Naive thymus-derived CD8-positive, alpha-beta T cell (primary cell): ENCODE results near the gene CTNNA1. TPM values are rescaled to one million over a fixed set of nuclear protein-coding genes. Genes with fewer than 3 reads are reported as not detected.
A peak's percentile ranks its signal among the peaks of the same experiment; 100 is the strongest.

ENCODE experiments used
- ATAC-seq, 2 donors: fragments of 150-1000 bp; cut with Tn5 transposase in 1 of 2; sonication (Bioruptor Pico), chemical (Tn5 transposase) in 1 of 2; 1 replicate in 1 of 2; 2 replicates in 1 of 2; pipeline ENCODE4 v1.10.0; 2021; ENCODE audit warnings: mild to moderate bottlenecking in 2 of 2, moderate library complexity in 2 of 2
- POLR2A ChIA-PET: fragments of 350-600 bp; sonication (Branson Sonifier 250); formaldehyde crosslinking; loops from one replicate; lab custom pipeline; 2021; ENCODE audit warnings: antibody characterized with exemption; lab: Charles Lee
- DNase-seq, 10 donors: peaks; one replicate each; pipeline versions ENCODE4 v3.0.0 to v3.0.0-alpha.2; 2020 to 2022
- H3K27ac Mint-ChIP-seq, 10 donors: one replicate each; pipeline ENCODE4 v1.8.0; 2020 to 2022; ENCODE audit warnings: mild to moderate bottlenecking in 10 of 10, mixed read lengths in 10 of 10, moderate library complexity in 4 of 10, inconsistent platforms in 1 of 10
- H3K27me3 Mint-ChIP-seq, 5 donors: one replicate each; pipeline ENCODE4 v1.8.0; 2021 to 2022; ENCODE audit warnings: mixed read lengths in 5 of 5
- H3K36me3 Mint-ChIP-seq, 3 donors: one replicate each; pipeline ENCODE4 v1.8.0; 2020 to 2022; ENCODE audit warnings: mixed read lengths in 3 of 3, mild to moderate bottlenecking in 2 of 3, inconsistent platforms in 1 of 3
- H3K4me1 Mint-ChIP-seq, 4 donors: one replicate each; pipeline ENCODE4 v1.8.0; 2021 to 2022; ENCODE audit warnings: mixed read lengths in 4 of 4
- H3K4me3 Mint-ChIP-seq, 10 donors: one replicate each; pipeline ENCODE4 v1.8.0; 2020 to 2022; ENCODE audit warnings: mild to moderate bottlenecking in 10 of 10, mixed read lengths in 10 of 10, moderate library complexity in 6 of 10, inconsistent platforms in 1 of 10
- H3K9me3 Mint-ChIP-seq, 9 donors: one replicate each; pipeline ENCODE4 v1.8.0; 2020 to 2022; ENCODE audit warnings: mixed read lengths in 9 of 9, mild to moderate bottlenecking in 3 of 9, inconsistent platforms in 1 of 9, moderate library complexity in 1 of 9
- polyA plus RNA-seq, 3 donors: library from polyadenylated mRNA; unstranded; fragments of 300-500 nt; fragmentation: Illumina TruSeq; gene quantifications; one replicate each; pipeline ENCODE4 v1.2.3, GENCODE V29; 2021
- total RNA-seq, 8 experiments: library from RNA in 2 of 8; stranded (reverse) in 2 of 8; gene quantifications; one replicate each; pipeline ENCODE4 v1.2.3 and lab custom pipeline; 2021 to 2026

Gene CTNNA1
- total and polyA plus RNA-seq, 5 experiments from 2014 or later: 0.34 to 5.7 (median 4.0) TPM; not detected in 1

DNA sequence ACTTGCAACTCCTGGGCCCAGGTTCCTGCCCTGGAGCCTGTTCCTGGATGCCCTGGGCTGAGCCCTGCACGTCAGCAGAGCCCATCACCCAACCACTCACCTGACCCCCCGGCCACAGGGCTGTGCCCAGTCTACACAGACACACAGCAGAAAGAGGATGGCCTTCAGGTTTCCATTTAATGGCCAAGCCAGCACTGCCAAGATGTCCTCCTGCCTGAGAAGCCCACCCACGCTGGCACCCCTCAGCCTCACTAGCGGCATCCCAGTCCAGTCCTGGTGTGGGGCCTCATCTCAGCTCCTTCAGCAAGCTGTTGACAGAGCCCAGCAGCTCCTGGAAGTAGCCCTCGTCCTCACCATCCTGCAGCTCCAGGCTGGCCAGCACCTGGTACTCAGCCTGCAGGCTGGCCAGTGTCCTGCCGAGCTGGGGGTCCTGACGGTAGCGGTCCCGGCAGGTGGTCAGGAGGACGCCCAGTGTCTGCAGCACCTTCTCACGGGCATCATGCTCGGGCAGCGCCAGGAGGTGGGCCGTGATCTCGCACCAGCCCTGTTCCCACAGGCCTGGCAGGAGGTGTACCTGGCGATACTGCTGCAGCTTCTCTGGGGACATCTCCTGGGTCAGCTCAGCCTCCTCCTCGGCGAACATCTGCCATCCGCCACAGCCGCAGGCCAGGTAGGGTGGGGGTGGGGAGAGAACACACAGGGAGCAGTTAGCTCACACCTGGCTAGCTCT lies 193.8 kb downstream of the CTNNA1 start:
- POLR2A ChIA-PET: no interaction called here
- Mint-ChIP-seq H3K27me3 (no peaks in the 10 kb centered on the region), H3K4me1 (peaks cover 0 to 8% (median 3%) of the 10 kb centered on the region in 4 donors), H3K4me3 (no peak overlapping the region), H3K27ac (no peak overlapping the region), H3K36me3 (peaks cover 0 to 31% (median 17%) of the 10 kb centered on the region in 3 donors), H3K9me3 (peaks cover 0 to under 1% (median 0%) of the 10 kb centered on the region in 9 donors)
- ATAC-seq (no peak), DNase-seq (no peak)

DNA sequence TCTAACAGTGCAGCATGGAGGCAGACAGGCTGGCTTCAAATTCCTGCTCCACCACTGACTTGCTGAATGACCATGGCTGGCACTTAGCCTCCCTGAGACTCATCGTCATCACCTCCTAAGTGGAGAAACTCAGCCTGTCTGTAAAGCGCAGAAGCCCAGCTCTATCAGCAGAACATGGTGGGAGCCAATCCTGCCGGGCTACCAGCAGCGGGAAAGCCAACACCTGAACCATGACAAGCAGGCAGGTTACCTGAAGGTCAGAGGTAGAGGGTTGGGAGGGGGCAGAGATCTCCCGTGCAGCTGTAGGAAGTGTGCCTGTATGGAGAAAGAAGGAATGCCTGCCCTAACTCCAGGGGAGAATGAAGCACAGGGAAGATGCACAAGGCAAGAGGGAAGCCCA lies 194.6 kb downstream of the CTNNA1 start:
- no peak for ATAC-seq
- Mint-ChIP-seq H3K36me3 (peaks cover 0 to 27% (median 9%) of the 10 kb centered on the region in 3 donors), H3K27ac (no peak overlapping the region), H3K27me3 (no peaks in the 10 kb centered on the region), H3K4me1 (peaks cover 7 to 13% (median 9%) of the 10 kb centered on the region in 4 donors), H3K9me3 (no peaks in the 10 kb centered on the region), H3K4me3 (no peak overlapping the region)
- POLR2A ChIA-PET: no interaction called here
- no peak for DNase-seq

- no peak overlapping the region for H3K27ac Mint-ChIP-seq
- ATAC-seq: no peak
Measured at GRCh38 chr5:138948471-138949222, 195.4 kb downstream of the CTNNA1 start.

GRCh38 chr5:138949223-138949574 lies 196.0 kb downstream of the CTNNA1 start:
- no peaks in the 10 kb centered on the region for H3K9me3 Mint-ChIP-seq
- H3K36me3 Mint-ChIP-seq: peaks cover 0 to 17% (median 4%) of the 10 kb centered on the region in 3 donors
- H3K27me3 Mint-ChIP-seq: no peaks in the 10 kb centered on the region
- POLR2A ChIA-PET: no interaction called here
- DNase-seq (no peak), ATAC-seq (no peak)
- no peak overlapping the region for H3K4me3 Mint-ChIP-seq
- H3K27ac Mint-ChIP-seq: peak overlapping the region in 1 of 10 donors; percentile 73
- H3K4me1 Mint-ChIP-seq: peaks cover 17 to 24% (median 21%) of the 10 kb centered on the region in 4 donors

More at GRCh38 chr5:138948471-138949222, 195.4 kb downstream of the CTNNA1 start:
- H3K27me3 Mint-ChIP-seq: no peaks in the 10 kb centered on the region
- POLR2A ChIA-PET: no interaction called here
- no peaks in the 10 kb centered on the region for H3K9me3 Mint-ChIP-seq
- no peak for DNase-seq
- peaks cover 0 to 22% (median 5%) of the 10 kb centered on the region in 3 donors for H3K36me3 Mint-ChIP-seq
- no peak overlapping the region for H3K4me3 Mint-ChIP-seq
- peaks cover 13 to 21% (median 16%) of the 10 kb centered on the region in 4 donors for H3K4me1 Mint-ChIP-seq

DNA sequence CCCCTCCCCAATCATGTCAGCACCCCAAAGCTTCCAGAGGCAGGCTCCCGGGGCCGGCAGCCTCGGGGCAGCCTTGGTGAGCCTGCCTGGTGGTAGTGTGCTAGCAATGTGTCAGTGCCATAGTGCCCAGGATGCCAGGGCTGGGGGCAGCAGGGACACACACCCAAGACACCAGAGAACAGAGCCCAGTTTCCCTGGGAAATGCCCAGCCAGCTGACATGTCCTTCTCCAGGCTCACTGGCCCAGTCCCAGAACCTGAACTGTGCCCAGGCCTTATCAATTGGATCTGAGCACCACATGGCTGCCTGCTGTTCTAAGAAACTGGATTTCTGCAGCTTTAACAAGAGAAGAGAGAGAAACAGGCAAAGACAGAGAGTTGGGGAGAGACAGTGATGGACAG lies 196.8 kb downstream of the CTNNA1 start:
- no peaks in the 10 kb centered on the region for H3K27me3 Mint-ChIP-seq
- ATAC-seq (no peak), DNase-seq (no peak)
- H3K9me3 Mint-ChIP-seq: no peaks in the 10 kb centered on the region
- H3K36me3 Mint-ChIP-seq: peaks cover 0 to 15% (median 4%) of the 10 kb centered on the region in 3 donors
- H3K4me1 Mint-ChIP-seq: peaks cover 18 to 24% (median 22%) of the 10 kb centered on the region in 4 donors
- POLR2A ChIA-PET: no interaction called here
- H3K4me3 Mint-ChIP-seq: no peak overlapping the region
- H3K27ac Mint-ChIP-seq: peak overlapping the region in 2 of 10 donors; percentile 30 to 73

DNA sequence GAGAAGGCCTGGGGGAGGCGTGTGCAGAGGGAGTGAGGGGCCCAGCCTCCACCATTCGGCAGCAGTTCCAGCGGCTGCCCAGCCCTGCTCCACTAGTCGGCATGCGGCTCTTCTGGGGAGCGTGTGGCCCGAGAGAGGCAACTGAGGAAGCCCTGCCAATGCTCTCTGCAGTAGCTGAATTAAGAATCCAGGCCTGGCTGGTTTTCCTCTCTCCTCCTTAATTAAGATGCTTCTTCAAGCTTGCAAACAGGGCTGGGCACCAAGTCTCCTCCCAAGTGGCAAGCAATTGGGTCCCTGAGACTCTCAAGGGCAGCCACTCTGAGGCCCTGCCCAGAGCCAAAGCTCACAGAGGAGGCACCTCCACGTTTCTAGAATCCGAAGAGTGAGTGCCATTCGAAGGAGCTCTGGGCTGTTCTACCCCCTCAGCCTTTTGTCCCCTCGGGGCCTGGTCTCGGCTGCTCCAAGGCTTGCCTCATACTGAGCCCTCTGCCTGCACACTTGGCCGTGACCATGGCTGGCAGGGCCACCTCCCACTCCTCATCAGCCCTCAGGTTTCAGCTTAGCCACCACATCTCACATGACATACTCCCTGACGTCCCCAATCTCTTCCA lies 197.3 kb downstream of the CTNNA1 start:
- Mint-ChIP-seq H3K27me3 (no peaks in the 10 kb centered on the region), H3K9me3 (no peaks in the 10 kb centered on the region), H3K4me1 (peaks cover 14 to 23% (median 21%) of the 10 kb centered on the region in 4 donors), H3K27ac (peak overlapping the region in 2 of 10 donors; percentile 28 to 30), H3K36me3 (peaks cover 0 to 13% (median 4%) of the 10 kb centered on the region in 3 donors), H3K4me3 (no peak overlapping the region)
- no peak for DNase-seq
- ATAC-seq: no peak
- POLR2A ChIA-PET: no interaction called here

- POLR2A ChIA-PET: no interaction called here
- no peaks in the 10 kb centered on the region for H3K27me3 Mint-ChIP-seq
- H3K4me3 Mint-ChIP-seq: no peak overlapping the region
- H3K9me3 Mint-ChIP-seq: no peaks in the 10 kb centered on the region
- H3K4me1 Mint-ChIP-seq: peaks cover 14 to 23% (median 21%) of the 10 kb centered on the region in 4 donors
- ATAC-seq (no peak), DNase-seq (no peak)
- peak overlapping the region in 1 of 10 donors; percentile 28 for H3K27ac Mint-ChIP-seq
- H3K36me3 Mint-ChIP-seq: peaks cover 0 to 17% (median 4%) of the 10 kb centered on the region in 3 donors
Measured at GRCh38 chr5:138951091-138951985, 198.1 kb downstream of the CTNNA1 start.

DNA sequence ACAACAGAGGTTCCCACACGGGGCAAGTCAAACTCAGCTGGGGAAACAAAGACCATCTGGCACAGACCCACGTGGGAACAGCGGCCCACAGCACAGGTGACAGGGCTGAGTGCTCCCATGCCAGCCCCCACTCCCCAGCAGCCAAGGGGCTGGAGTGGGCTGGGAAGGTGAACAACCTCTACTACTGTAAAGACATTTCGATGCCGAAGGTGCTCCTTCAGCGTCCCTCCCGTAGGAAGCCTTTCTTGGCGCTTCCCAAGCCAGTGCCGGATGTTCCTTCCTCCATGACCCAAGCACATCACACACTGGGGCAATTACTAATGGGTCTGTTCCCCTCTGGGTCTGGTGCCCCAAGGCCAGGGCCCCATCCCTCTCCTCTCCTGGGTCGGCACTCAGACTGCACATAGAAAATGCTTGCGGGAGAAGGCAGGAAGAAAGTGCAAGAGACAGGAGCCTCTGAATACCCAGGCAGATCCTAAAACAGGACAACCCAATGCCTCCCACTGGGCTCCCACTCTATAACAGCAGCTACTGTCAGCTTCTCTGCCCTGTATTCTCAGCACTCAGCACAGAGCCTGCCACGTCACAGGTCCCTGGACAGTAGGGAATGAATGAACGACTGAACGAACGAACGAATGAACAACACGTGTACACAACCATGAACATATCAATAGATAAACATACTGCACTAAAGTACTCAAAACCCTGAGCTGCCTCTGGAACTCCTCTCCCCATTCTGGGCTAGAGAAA lies 198.9 kb downstream of the CTNNA1 start:
- DNase-seq (no peak), ATAC-seq (no peak)
- peak overlapping the region in 3 of 10 donors; percentile 35 to 64 (median 48) for H3K27ac Mint-ChIP-seq
- H3K27me3 Mint-ChIP-seq: no peaks in the 10 kb centered on the region
- H3K4me1 Mint-ChIP-seq: peaks cover 14 to 23% (median 21%) of the 10 kb centered on the region in 4 donors
- H3K9me3 Mint-ChIP-seq: no peaks in the 10 kb centered on the region
- H3K4me3 Mint-ChIP-seq: peak overlapping the region in 1 of 10 donors; percentile 60
- POLR2A ChIA-PET: no interaction called here
- H3K36me3 Mint-ChIP-seq: peaks cover 0 to 17% (median 4%) of the 10 kb centered on the region in 3 donors

- DNase-seq (peak in 2 of 10 donors; percentile 4 to 8), ATAC-seq (peak in 1 of 2 donors; percentile 33)
- H3K27ac Mint-ChIP-seq: peak overlapping the region in 5 of 10 donors; percentile 51 to 79 (median 64)
- H3K4me1 Mint-ChIP-seq: peaks cover 14 to 23% (median 21%) of the 10 kb centered on the region in 4 donors
- H3K36me3 Mint-ChIP-seq: peaks cover 0 to 10% (median 0%) of the 10 kb centered on the region in 3 donors
- no peaks in the 10 kb centered on the region for H3K9me3 Mint-ChIP-seq
- peak overlapping the region in 9 of 10 donors; percentile 24 to 70 (median 60) for H3K4me3 Mint-ChIP-seq
- POLR2A ChIA-PET: no interaction called here
- no peaks in the 10 kb centered on the region for H3K27me3 Mint-ChIP-seq
Measured at GRCh38 chr5:138952962-138953361, 199.7 kb downstream of the CTNNA1 start.

DNA sequence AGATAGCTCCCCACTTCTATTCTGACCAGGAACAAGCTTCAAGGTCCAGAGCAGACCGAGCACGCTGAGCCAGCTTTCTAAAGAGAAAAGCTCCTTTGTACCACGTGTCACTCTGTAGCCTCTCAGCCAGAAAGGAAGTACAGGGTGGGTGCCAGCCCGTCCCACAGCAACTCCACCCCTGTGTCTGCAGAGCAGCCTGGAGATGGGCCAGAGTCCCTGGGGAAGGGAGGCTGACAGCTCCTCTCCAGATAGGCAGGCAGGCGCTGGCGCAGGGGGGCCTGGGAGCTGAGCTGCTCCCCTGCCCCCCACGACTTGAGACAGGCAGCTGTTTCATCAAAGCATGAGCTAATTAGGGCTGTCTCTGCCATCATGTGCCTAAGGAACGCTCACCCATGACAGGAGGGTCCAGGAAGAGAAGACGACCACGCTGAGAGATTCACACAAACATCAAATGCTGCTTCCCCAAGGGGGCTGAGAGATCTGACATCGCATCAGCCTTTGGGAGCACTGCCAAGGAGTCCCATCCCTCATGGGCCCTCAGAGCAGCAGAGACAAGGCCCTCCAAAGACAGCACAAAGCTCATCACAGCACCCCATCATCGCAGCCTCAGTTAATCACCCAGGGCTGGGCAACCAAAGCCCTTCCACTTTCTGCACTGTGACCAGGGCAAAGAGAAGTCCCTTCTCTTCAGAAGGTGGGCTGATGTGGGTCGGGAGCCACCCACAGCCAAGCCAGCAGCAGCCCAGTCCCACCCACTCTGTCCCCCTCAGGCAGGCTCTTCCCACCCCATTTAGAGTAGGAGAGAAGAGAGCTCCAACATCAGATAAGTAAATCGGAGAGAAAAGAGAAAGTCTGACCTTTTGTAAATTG lies 200.4 kb downstream of the CTNNA1 start:
- peak overlapping the region in 7 of 10 donors; percentile 51 to 79 (median 60) for H3K27ac Mint-ChIP-seq
- no peaks in the 10 kb centered on the region for H3K9me3 Mint-ChIP-seq
- POLR2A ChIA-PET: no interaction called here
- H3K27me3 Mint-ChIP-seq: no peaks in the 10 kb centered on the region
- peak in 4 of 10 donors; percentile 21 to 33 (median 27) for DNase-seq
- H3K36me3 Mint-ChIP-seq: peaks cover 0 to 10% (median 0%) of the 10 kb centered on the region in 3 donors
- ATAC-seq: peak; percentile 93 to 96
- peaks cover 14 to 23% (median 21%) of the 10 kb centered on the region in 4 donors for H3K4me1 Mint-ChIP-seq
- H3K4me3 Mint-ChIP-seq: peak overlapping the region in 9 of 10 donors; percentile 24 to 70 (median 60)
